ENCODE measurements around the gene KCNJ6.
"Not testable (repeated sequence)": the region's sequence is repeated elsewhere in the genome, so short reads cannot be mapped to it uniquely, and the experiment has no call there.

KCNJ6 gene

GRCh38 chr21:37644636-37645035 is 271.6 kb downstream of the KCNJ6 start:
- H3K4me3 ChIP-seq (replicated peaks in 1 of 2; ENCODE audit: low read depth in 2 of 2, low read length in 2 of 2) = no peak overlapping the region
- no peak for TF ChIP-seq CTCF (IDR thresholded peaks at IDR 0.05; ENCODE audit: low read depth, low read length)
- DNase-seq (ENCODE audit: low read depth in 2 of 2) = peak; percentile 40 to 60

- DNase-seq (ENCODE audit: low read depth in 2 of 2); H3K4me3 ChIP-seq (replicated peaks in 1 of 2; ENCODE audit: low read depth in 2 of 2, low read length in 2 of 2): not testable (repeated sequence)
Measured at GRCh38 chr21:37643862-37644261, 272.4 kb downstream of the KCNJ6 start.

GRCh38 chr21:37642493-37642892 is 273.8 kb downstream of the KCNJ6 start:
- no peak overlapping the region for H3K4me3 ChIP-seq (replicated peaks in 1 of 2; ENCODE audit: low read depth in 2 of 2, low read length in 2 of 2)
- TF ChIP-seq CTCF (IDR thresholded peaks at IDR 0.05; ENCODE audit: low read depth, low read length) = no peak
- DNase-seq (ENCODE audit: low read depth in 2 of 2) = no peak

GRCh38 chr21:37639756-37640155 is 276.5 kb downstream of the KCNJ6 start:
- H3K4me3 ChIP-seq (replicated peaks in 1 of 2; ENCODE audit: low read depth in 2 of 2, low read length in 2 of 2) = no peak overlapping the region
- DNase-seq (ENCODE audit: low read depth in 2 of 2) = no peak
- TF ChIP-seq CTCF (IDR thresholded peaks at IDR 0.05; ENCODE audit: low read depth, low read length) = no peak

- no peak for TF ChIP-seq CTCF (IDR thresholded peaks at IDR 0.05; ENCODE audit: low read depth, low read length)
- DNase-seq (ENCODE audit: low read depth in 2 of 2) = peak; percentile 64 to 88
- no peak overlapping the region for H3K4me3 ChIP-seq (replicated peaks in 1 of 2; ENCODE audit: low read depth in 2 of 2, low read length in 2 of 2)
Measured at GRCh38 chr21:37636152-37636860, 280.0 kb downstream of the KCNJ6 start.

- no peak for TF ChIP-seq CTCF (IDR thresholded peaks at IDR 0.05; ENCODE audit: low read depth, low read length)
- no peak overlapping the region for H3K4me3 ChIP-seq (replicated peaks in 1 of 2; ENCODE audit: low read depth in 2 of 2, low read length in 2 of 2)
- peak in 1 of 2 donors; percentile 56 for DNase-seq (ENCODE audit: low read depth in 2 of 2)
Measured at GRCh38 chr21:37631319-37632117, 284.7 kb downstream of the KCNJ6 start.

GRCh38 chr21:37630872-37631271 is 285.4 kb downstream of the KCNJ6 start:
- no peak for DNase-seq (ENCODE audit: low read depth in 2 of 2)
- no peak for TF ChIP-seq CTCF (IDR thresholded peaks at IDR 0.05; ENCODE audit: low read depth, low read length)
- H3K4me3 ChIP-seq (replicated peaks in 1 of 2; ENCODE audit: low read depth in 2 of 2, low read length in 2 of 2) = no peak overlapping the region

Measured in cardiac fibroblast (primary cell).